KOPT-K1 (cell line): ENCODE data around the gene BTBD7.
A peak's percentile ranks its signal among the peaks of the same experiment; 100 is the strongest.
"Not testable (repeated sequence)": the region's sequence is repeated elsewhere in the genome, so short reads cannot be mapped to it uniquely, and the experiment has no call there.

Experiments used
- H3K27ac ChIP-seq: fragments of 200-600 bp; sonication (generic); 2 replicates; pipeline ENCODE4 v1.5.1; 2016; ENCODE audit warnings: antibody characterized with exemption, mild to moderate bottlenecking, low read depth, low read length; ENCODE audit not compliant: poor library complexity, severe bottlenecking
- H3K36me3 ChIP-seq: fragments of 200-600 bp; sonication (generic); 2 replicates; pipeline ENCODE4 v1.5.1; 2017; ENCODE audit warnings: antibody characterized with exemption, mild to moderate bottlenecking, low read length, moderate library complexity; ENCODE audit not compliant: insufficient read depth
- H3K9me3 ChIP-seq: fragments of 200-600 bp; sonication (generic); 2 replicates; pipeline ENCODE4 v1.5.1; 2017; ENCODE audit warnings: antibody characterized with exemption, low read length, mild to moderate bottlenecking; ENCODE audit not compliant: insufficient read depth, poor library complexity, severe bottlenecking

Gene BTBD7

GRCh38 chr14:93332853-93333630 is at the start of gene BTBD7:
BTBD7 (minus strand) TSS chr14:93333036; CDS start chr14:93296051, 36,985 bp downstream.
- peak within 1 kb of the TSS; percentile 68 for H3K27ac ChIP-seq
- H3K9me3 ChIP-seq = peaks cover 16% of the 10 kb centered on the region
- no peaks in the 10 kb centered on the region for H3K36me3 ChIP-seq

GRCh38 chr14:93381644-93382043 is 48.8 kb upstream of the BTBD7 start:
- Histone ChIP-seq H3K9me3 (no peaks in the 10 kb centered on the region), H3K36me3 (no peaks in the 10 kb centered on the region), H3K27ac (no peak overlapping the region)

GRCh38 chr14:93379831-93380230 is 47.0 kb upstream of the BTBD7 start:
- no peaks in the 10 kb centered on the region for H3K36me3 ChIP-seq
- H3K9me3 ChIP-seq = no peaks in the 10 kb centered on the region
- H3K27ac ChIP-seq = no peak overlapping the region

GRCh38 chr14:93375673-93376156 is 42.9 kb upstream of the BTBD7 start:
- no peak overlapping the region for H3K27ac ChIP-seq
- H3K9me3 ChIP-seq = no peaks in the 10 kb centered on the region
- H3K36me3 ChIP-seq = no peaks in the 10 kb centered on the region

- H3K36me3 ChIP-seq = no peaks in the 10 kb centered on the region
- H3K9me3 ChIP-seq = no peaks in the 10 kb centered on the region
- no peak overlapping the region for H3K27ac ChIP-seq
These were observed 37.0 kb upstream of the BTBD7 start for GRCh38 chr14:93369713-93370266.

GRCh38 chr14:93368996-93369712 is 36.3 kb upstream of the BTBD7 start:
- Histone ChIP-seq H3K9me3 (no peaks in the 10 kb centered on the region), H3K36me3 (no peaks in the 10 kb centered on the region), H3K27ac (no peak overlapping the region)

- H3K36me3 ChIP-seq, H3K9me3 ChIP-seq, H3K27ac ChIP-seq: not testable (repeated sequence)
These were observed 22.0 kb upstream of the BTBD7 start for GRCh38 chr14:93354873-93355272.

- H3K9me3 ChIP-seq = no peaks in the 10 kb centered on the region
- no peaks in the 10 kb centered on the region for H3K36me3 ChIP-seq
- H3K27ac ChIP-seq = no peak overlapping the region
These were observed 15.5 kb upstream of the BTBD7 start for GRCh38 chr14:93348292-93348691.

GRCh38 chr14:93347850-93348249 is 15.0 kb upstream of the BTBD7 start:
- Histone ChIP-seq H3K36me3 (no peaks in the 10 kb centered on the region), H3K9me3 (no peaks in the 10 kb centered on the region), H3K27ac (no peak overlapping the region)

- no peak within 1 kb of the TSS for H3K27ac ChIP-seq
- peaks cover 6% of the 10 kb centered on the region for H3K9me3 ChIP-seq
- H3K36me3 ChIP-seq = no peaks in the 10 kb centered on the region
These were observed 14.3 kb upstream of the BTBD7 start, which contains the start of gene COX8C for GRCh38 chr14:93346926-93347721. COX8C (plus strand) TSS chr14:93347182; CDS start chr14:93347269, 87 bp downstream.

- H3K27ac ChIP-seq = no peak overlapping the region
These were observed 11.0 kb upstream of the BTBD7 start for GRCh38 chr14:93343797-93344196.

GRCh38 chr14:93343266-93343665 is 10.4 kb upstream of the BTBD7 start:
- Histone ChIP-seq H3K36me3 (no peaks in the 10 kb centered on the region), H3K27ac (no peak overlapping the region), H3K9me3 (peaks cover 22% of the 10 kb centered on the region)

More at GRCh38 chr14:93343797-93344196, 11.0 kb upstream of the BTBD7 start:
- peaks cover 22% of the 10 kb centered on the region for H3K9me3 ChIP-seq
- H3K36me3 ChIP-seq = no peaks in the 10 kb centered on the region

GRCh38 chr14:93337884-93338283 is 5.0 kb upstream of the BTBD7 start:
- H3K9me3 ChIP-seq = peaks cover 40% of the 10 kb centered on the region
- no peak overlapping the region for H3K27ac ChIP-seq
- H3K36me3 ChIP-seq = no peaks in the 10 kb centered on the region

GRCh38 chr14:93337143-93337753 is 4.4 kb upstream of the BTBD7 start:
- Histone ChIP-seq H3K27ac (no peak overlapping the region), H3K9me3 (peaks cover 36% of the 10 kb centered on the region), H3K36me3 (no peaks in the 10 kb centered on the region)
